NB4 (cell line): ENCODE data around the gene ZMYND10.

Experiments used
- DNase-seq: peaks from one replicate; pipeline ENCODE4 v3.0.0; 2010; ENCODE audit warnings: low read depth
- H3K4me3 ChIP-seq: one replicate; pipeline ENCODE4 v1.5.1; 2011; ENCODE audit warnings: mild to moderate bottlenecking, low read depth, low read length, moderate library complexity
- MYC ChIP-seq: IDR thresholded peaks from 2 replicates; pipeline ENCODE4 v1.6.1; 2011; ENCODE audit warnings: low read depth, low read length
- POLR2A ChIP-seq: IDR thresholded peaks from 2 replicates; pipeline ENCODE4 v1.6.1; 2011; ENCODE audit warnings: mild to moderate bottlenecking; ENCODE audit not compliant: insufficient read length; ENCODE audit errors: extremely low read depth
- TF ChIP-seq, protein P1 (sequence below): IDR thresholded peaks from one replicate; pipeline ENCODE4 v1.5.1; 2012; ENCODE audit warnings: low read depth, low read length
- TF ChIP-seq, protein P2 (sequence below): IDR thresholded peaks from 2 replicates; pipeline ENCODE4 v1.6.1; 2011; ENCODE audit warnings: low read depth, low read length

Gene ZMYND10

DNA sequence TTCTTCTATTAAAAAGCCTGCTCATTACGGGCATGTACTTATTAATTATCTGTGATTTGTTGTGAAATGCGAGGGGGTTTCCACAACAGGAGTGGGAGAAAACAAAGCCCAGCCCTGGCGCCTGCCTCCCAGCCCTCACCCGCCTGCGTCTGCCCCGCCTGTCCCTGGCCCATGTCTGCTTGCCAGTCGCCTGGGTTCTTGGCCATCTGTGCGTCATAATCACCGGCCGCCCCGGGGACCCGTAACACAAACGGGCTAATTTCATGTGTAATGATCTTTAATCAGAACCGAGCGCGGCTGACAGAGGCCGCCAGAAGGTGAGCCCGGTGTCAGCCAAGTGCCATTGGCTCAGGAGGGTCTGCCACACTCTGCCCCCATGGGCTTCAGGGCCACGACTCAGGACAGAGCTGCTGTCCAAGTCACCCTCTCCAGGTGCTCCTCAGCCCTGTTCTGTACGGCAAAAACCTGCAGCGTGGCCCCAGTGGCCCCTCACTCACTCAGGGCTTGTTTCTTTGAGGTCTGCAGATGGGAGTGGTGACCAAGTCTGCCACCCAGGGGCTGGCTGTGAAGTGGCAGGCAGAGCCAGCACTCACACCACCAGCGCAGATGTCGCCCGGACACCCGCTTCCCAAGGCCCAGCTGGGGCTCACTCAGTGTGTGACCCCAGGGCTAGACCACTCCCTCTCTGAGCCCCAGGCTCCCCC lies 42.6 kb upstream of the ZMYND10 start:
- peak; percentile 25 for DNase-seq
- H3K4me3 ChIP-seq = no peak overlapping the region

DNA sequence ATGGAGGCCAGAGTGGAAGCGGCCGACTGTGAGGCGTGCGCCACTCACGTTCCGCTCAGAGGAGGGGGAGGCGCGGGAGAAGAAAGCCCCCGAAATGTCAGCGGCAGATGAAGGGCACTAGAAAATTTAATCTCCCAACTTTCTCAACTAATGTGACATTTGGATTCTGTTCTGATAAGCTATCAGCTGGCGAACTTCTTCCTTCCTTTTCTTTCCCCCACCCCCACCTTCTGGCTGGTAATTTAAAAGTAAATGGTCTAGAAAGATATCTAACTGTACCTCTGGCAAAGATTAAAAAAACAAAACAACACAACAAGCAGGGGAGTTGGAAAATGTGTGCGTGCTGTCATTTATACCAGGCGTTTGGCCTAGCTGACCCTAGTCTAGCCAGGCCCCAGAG lies 40.2 kb upstream of the ZMYND10 start:
- TF ChIP-seq, protein P1, sequence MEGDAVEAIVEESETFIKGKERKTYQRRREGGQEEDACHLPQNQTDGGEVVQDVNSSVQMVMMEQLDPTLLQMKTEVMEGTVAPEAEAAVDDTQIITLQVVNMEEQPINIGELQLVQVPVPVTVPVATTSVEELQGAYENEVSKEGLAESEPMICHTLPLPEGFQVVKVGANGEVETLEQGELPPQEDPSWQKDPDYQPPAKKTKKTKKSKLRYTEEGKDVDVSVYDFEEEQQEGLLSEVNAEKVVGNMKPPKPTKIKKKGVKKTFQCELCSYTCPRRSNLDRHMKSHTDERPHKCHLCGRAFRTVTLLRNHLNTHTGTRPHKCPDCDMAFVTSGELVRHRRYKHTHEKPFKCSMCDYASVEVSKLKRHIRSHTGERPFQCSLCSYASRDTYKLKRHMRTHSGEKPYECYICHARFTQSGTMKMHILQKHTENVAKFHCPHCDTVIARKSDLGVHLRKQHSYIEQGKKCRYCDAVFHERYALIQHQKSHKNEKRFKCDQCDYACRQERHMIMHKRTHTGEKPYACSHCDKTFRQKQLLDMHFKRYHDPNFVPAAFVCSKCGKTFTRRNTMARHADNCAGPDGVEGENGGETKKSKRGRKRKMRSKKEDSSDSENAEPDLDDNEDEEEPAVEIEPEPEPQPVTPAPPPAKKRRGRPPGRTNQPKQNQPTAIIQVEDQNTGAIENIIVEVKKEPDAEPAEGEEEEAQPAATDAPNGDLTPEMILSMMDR = no peak
- no peak for TF ChIP-seq POLR2A
- TF ChIP-seq, protein P2, sequence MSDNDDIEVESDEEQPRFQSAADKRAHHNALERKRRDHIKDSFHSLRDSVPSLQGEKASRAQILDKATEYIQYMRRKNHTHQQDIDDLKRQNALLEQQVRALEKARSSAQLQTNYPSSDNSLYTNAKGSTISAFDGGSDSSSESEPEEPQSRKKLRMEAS = no peak
- TF ChIP-seq MYC = no peak
- DNase-seq = no peak
- no peak overlapping the region for H3K4me3 ChIP-seq

More for the DNA sequence above, 42.6 kb upstream of the ZMYND10 start:
- TF ChIP-seq, protein P2 = no peak
- TF ChIP-seq, protein P1 = peak; percentile 33
- TF ChIP-seq POLR2A = no peak

DNA sequence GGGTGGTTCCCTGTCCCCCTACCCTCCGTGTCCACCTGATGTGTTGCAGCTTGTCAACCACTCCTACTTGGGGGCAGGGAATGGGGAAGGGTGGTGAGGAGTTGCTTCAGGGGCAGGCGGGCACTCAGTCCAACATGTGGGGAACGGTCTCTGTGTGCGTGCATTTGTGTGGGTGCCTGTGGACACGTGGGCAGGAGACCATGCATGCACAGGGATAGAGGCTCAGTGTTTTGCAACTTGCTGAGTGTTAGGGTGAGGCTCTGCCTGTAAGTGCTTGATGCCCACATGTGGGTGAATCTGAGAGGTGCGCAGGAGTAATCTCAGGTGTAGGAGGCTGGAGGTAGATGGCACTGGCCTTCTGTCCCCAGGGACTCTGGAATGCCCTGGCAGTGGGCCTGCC lies 38.2 kb upstream of the ZMYND10 start:
- TF ChIP-seq MYC (no peak), POLR2A (no peak)
- TF ChIP-seq, protein P1 = no peak
- TF ChIP-seq, protein P2 = no peak
- no peak for DNase-seq
- no peak overlapping the region for H3K4me3 ChIP-seq

DNA sequence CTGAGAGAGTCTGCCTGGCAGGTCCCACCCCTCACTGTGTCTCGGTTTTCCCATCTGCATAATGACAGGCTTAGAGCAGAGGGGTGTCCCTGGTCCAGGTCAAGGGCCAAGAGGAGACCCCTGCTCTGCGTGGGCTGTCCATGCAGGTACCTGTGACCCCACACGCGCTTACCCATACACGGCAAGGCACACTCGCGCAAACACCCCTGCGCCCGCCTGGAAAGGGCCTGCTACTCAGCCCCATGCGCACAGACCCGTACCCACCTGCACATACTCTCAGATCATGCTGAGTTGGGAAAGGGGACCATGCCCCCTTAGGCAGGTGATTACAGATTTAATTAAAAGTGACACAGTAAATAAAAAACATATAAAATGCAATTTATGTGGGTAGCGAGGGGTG lies 37.2 kb upstream of the ZMYND10 start:
- no peak for DNase-seq
- no peak overlapping the region for H3K4me3 ChIP-seq
- no peak for TF ChIP-seq MYC
- TF ChIP-seq, protein P1 = no peak
- TF ChIP-seq, protein P2 = no peak
- no peak for TF ChIP-seq POLR2A

DNA sequence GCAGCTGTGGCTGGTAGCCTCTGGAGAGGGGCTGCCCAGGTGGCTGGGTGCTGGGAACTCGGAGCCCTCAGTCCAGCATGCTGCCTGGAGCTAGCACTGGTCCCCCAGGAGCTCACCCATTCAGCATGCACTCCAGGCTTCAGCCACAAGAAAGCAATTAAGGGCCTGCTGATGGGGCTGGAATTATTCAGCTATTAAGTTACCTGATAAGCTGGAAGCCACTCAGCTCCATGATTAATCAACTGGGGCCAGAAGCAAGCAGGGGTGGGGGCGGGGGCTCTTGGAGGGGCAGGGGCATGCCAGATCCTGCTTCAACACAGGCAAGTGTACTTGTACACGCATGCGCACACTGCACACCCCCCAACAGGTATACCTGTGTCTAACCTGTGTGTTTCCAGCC lies 35.9 kb upstream of the ZMYND10 start:
- no peak overlapping the region for H3K4me3 ChIP-seq
- TF ChIP-seq, protein P1 = no peak
- TF ChIP-seq, protein P2 = no peak
- TF ChIP-seq POLR2A (no peak), MYC (no peak)
- DNase-seq = no peak
